Sciatic nerve (tissue), 2 donors: ENCODE measurements around the gene SNTA1. TPM values are rescaled to one million over a fixed set of nuclear protein-coding genes. Genes with fewer than 3 reads are reported as not detected.
"Not testable (repeated sequence)": the region's sequence is repeated elsewhere in the genome, so short reads cannot be mapped to it uniquely, and the experiment has no call there.

Source experiments
- ATAC-seq: fragments of 200-7000 bp; cut with Tn5 transposase; one replicate; pipeline ENCODE4 v1.9.1; 2020; ENCODE audit warnings: mild to moderate bottlenecking, moderate library complexity
- DNase-seq: peaks from one replicate; pipeline ENCODE4 v3.0.0-alpha.2; 2020; ENCODE audit warnings: low spot score
- intact Hi-C: fragments of 100-400 bp; cut with DNase I; formaldehyde crosslinking; loops from one replicate; pipeline ENCODE4 v1.14.2; 2022
- total RNA-seq: library from RNA; stranded (reverse); fragmentation: NEBNext Ultra II Directional; extraction: Animal tissue kit (Norgen Biotek cat#: 25700); gene quantifications from one replicate; pipeline ENCODE4 v1.2.1, GENCODE V29; 2021
- donor health status: DM: no; HTN: no; CAD: no.
- donor health status: DM: no; HTN: no; CAD: no.

SNTA1 gene
- total RNA-seq, 1 donor from 2014 or later: 47.1 TPM

- DNase-seq: no peak
- intact Hi-C loops: no loop called here
- ATAC-seq: no peak
These were observed 5.1 kb downstream of the SNTA1 start for GRCh38 chr20:33438481-33438880.

GRCh38 chr20:33437141-33437911 is 6.2 kb downstream of the SNTA1 start:
- DNase-seq (peak; percentile 80), ATAC-seq (peak; percentile 82)
- intact Hi-C loops: no loop called here

GRCh38 chr20:33434434-33434833 is 9.1 kb downstream of the SNTA1 start:
- intact Hi-C loops: no loop called here
- ATAC-seq (no peak), DNase-seq (no peak)

GRCh38 chr20:33433465-33434234 is 9.9 kb downstream of the SNTA1 start:
- intact Hi-C loops: no loop called here
- DNase-seq (no peak), ATAC-seq (peak; percentile 74)

GRCh38 chr20:33431797-33432381 is 11.7 kb downstream of the SNTA1 start:
- DNase-seq: no peak
- ATAC-seq: peak; percentile 73
- intact Hi-C loops: no loop called here

GRCh38 chr20:33423875-33424274 is 19.7 kb downstream of the SNTA1 start:
- intact Hi-C loops, ATAC-seq, DNase-seq: not testable (repeated sequence)

- DNase-seq (no peak), ATAC-seq (peak; percentile 82)
- intact Hi-C loops: no loop called here
These were observed 20.3 kb downstream of the SNTA1 start for GRCh38 chr20:33423141-33423834.

- DNase-seq: no peak
- ATAC-seq: no peak
- intact Hi-C loops: no loop called here
These were observed 24.2 kb downstream of the SNTA1 start for GRCh38 chr20:33419140-33419974.

- intact Hi-C loops: no loop called here
- no peak for ATAC-seq
These were observed 25.5 kb downstream of the SNTA1 start for GRCh38 chr20:33418033-33418432.

GRCh38 chr20:33415948-33416347 is 27.6 kb downstream of the SNTA1 start:
- ATAC-seq (peak; percentile 65), DNase-seq (no peak)
- intact Hi-C loops: no loop called here

More at GRCh38 chr20:33418033-33418432, 25.5 kb downstream of the SNTA1 start:
- DNase-seq: no peak

- intact Hi-C loops: no loop called here
- ATAC-seq: no peak
- no peak for DNase-seq
These were observed 31.1 kb downstream of the SNTA1 start for GRCh38 chr20:33412484-33412838.

GRCh38 chr20:33411711-33412483 is 31.7 kb downstream of the SNTA1 start:
- intact Hi-C loops: no loop called here
- no peak for DNase-seq
- no peak for ATAC-seq

GRCh38 chr20:33411242-33411641 is 32.3 kb downstream of the SNTA1 start:
- intact Hi-C loops: no loop called here
- ATAC-seq: no peak
- DNase-seq: no peak

GRCh38 chr20:33410081-33410742 is 33.4 kb downstream of the SNTA1 start:
- DNase-seq (no peak), ATAC-seq (peak; percentile 29)
- intact Hi-C loops: no loop called here

- ATAC-seq: no peak
- intact Hi-C loops: no loop called here
- DNase-seq: no peak
These were observed 34.6 kb downstream of the SNTA1 start for GRCh38 chr20:33408716-33409654.

- ATAC-seq (no peak), DNase-seq (no peak)
- intact Hi-C loops: no loop called here
These were observed 35.2 kb downstream of the SNTA1 start for GRCh38 chr20:33408313-33408712.
